T-helper 1 cell treated with Interleukin-12 subunit alpha and Interleukin-12 subunit beta and Interleukin-4 antibody, amounts not matched to agents 30 ng/mL and 1 ng/mL, for 36 hours (primary cell): Measurements from ENCODE around the gene SBDS. TPM values are rescaled to one million over a fixed set of nuclear protein-coding genes. Genes with fewer than 3 reads are reported as not detected.
"Not testable (repeated sequence)": the region's sequence is repeated elsewhere in the genome, so short reads cannot be mapped to it uniquely, and the experiment has no call there.

Experiments used
- intact Hi-C: fragments of 100-400 bp; cut with micrococcal nuclease; formaldehyde crosslinking; loops from one replicate; pipeline ENCODE4 v1.15.1; 2024
- total RNA-seq: library from RNA; stranded (reverse); gene quantifications from 2 replicates; pipeline ENCODE4 v1.2.3, GENCODE V29; 2022

The SBDS gene
- total RNA-seq = 41.6 and 42.4 TPM in 2 replicates

DNA sequence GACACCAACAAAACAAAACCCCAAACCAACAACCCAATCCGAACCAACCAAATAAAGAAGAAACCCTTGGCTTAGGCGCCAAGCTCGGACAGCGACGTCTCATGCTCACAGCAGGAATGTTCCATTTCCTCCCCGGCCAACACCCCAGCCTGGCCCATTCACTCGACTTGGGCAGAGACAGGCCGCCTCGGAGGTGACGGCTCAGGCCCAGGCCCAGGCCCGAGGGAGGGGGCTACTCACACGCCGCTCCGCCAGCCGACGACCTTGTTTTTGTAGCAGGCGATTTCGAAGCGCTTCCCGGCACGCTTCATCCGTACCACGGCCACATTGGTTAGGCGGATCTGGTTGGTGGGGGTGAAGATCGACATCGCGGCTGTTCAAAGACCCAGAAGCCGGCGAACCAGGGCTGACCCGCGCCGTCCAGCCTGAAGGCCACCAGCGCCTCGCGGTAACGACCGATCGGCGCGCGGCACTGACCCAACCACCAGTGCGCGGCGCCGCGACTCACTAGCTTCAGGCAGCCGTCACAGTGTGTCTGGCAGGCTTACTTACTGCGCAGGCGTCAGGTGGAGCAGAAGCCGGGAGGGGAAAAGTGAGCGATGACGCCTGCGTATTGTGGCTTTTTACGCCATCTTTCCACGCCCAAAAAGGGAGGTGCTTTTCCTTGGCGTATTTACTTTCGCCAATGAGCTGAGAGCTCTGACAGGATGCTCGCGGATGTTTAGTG is at the start of gene SBDS:
Gene SBDS (minus strand): TSS at position 537 of the 727 bp plus-strand sequence. CDS start 169 bp downstream, at position 368.
- intact Hi-C loops = loop anchor here (1.0 to 2.0 kb wide), 3 partner anchors 255 to 582 kb away; partner anchors contain the start of gene RABGEF1

DNA sequence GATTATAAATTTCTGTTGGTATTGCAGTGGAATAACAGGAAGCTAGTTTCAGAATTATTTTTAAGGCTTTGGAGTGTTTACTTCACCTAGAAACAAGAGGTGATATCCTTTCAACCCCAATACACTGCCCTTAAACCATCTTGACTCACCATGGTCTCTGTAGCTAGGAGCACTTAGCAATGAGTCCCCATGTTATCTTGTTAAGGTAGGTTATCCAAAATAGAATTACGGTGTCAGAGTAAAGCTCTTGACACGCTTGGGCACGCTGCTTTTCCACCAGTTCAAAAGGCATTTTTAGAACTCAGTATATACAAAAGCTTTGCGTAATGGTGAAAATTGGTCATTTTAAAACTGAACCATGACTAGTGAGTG is 48.2 kb upstream of the SBDS start:
- intact Hi-C loops = loop anchor here (5.0 kb wide), 1 partner anchor 259 kb away; no protein-coding TSS in a partner anchor

DNA sequence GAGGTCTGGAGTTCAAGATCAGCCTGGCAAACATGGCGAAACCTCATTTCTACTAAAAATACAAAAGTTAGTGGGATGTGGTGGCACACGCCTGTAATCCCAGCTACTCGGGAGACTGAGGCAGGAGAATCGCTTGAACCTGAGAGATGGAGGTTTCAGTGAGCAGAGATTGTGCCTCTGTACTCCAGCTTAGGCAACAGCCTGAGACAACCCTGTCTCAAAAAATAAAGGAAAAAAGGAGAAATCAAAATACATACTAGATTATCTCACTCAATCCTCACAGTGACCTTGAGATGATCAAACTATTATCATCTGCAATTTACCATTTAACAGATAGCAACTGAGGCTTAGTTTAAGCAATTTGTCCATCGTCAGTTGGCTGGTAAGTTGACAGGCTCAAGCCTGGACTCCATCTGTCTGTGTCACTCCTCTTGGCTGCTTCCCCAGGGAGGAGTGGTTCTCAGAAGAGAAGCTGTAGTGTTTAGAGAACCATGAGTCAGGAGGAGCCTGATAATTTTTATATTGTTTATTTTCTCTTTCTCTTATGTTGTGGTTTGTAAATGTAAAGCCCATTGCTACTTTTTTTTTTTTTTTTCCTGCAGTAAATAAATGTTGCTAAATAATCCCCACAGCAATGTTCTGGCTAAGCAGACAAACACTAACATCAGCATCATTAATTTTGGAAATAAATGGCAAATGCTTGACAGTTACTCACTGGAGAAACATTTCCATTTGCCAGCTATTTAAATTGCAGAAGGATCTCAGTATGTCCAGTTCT is 47.6 kb upstream of the SBDS start:
- intact Hi-C loops = loop anchor here (5.0 kb wide), 1 partner anchor 259 kb away; no protein-coding TSS in a partner anchor

DNA sequence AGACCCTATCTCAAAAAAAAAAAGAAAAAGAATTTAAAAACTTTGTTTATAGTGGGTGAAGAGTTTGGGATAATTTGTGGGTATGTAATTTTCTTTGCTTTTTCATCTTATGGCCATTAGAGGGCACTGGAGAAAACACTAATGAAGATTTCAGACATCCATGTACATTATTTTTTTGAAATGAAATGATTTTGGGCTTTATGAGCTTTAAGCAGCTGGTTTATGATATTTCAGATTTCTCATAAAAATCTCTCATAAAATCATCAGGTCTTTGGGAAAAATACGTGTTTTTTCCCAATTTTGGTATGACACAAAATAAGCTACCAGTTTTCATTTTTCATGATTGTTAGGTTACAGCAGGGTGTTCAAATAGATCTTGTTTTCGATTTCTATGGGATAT is 45.4 kb upstream of the SBDS start:
- intact Hi-C loops = loop anchor here (5.0 kb wide), 1 partner anchor 261 kb away; no protein-coding TSS in a partner anchor

DNA sequence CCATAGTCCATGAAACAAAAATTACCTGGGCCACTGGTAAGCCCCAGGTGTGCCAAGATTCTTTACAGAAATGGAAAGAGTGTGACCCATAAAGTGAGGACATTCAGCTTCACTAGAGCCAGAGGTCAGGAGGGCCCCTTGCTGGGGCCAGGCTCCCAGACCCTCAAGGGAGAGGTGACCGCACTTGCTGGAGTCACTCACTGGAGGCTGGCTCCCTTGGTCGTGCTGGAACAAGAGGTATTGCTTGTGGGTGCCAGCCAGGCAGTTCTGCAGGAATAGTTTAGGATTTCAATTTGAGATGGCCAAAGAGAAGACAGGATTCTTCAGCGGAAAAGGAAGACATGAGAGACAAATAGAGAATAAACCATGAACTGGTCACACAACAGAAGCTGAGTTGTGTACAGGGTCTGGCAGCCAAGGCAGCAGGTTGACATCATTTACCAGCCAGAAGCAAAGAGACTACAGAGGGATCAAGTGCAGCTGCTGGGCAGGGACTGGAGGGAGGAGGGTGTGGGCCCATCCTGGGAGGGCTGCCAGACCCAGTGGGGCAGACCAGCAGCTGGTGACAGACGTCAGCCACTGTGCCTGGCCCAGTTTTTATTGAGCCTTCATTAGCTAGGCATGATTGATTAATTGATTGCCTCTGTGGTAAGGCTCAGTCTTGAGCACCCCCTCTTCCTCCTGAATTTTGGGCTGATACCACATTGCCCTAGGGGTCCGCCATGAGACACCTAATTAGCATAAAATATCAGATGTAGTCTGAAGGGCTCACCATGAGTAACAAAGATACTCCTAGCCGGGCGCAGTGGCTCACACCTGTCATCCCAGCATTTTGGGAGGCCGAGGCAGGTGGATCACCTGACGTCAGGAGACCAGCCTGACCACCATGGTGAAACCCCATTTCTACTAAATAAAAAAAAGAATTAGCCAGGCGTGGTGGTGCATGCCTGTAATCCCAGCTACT is 41.3 kb upstream of the SBDS start:
- intact Hi-C loops = not testable (repeated sequence)

DNA sequence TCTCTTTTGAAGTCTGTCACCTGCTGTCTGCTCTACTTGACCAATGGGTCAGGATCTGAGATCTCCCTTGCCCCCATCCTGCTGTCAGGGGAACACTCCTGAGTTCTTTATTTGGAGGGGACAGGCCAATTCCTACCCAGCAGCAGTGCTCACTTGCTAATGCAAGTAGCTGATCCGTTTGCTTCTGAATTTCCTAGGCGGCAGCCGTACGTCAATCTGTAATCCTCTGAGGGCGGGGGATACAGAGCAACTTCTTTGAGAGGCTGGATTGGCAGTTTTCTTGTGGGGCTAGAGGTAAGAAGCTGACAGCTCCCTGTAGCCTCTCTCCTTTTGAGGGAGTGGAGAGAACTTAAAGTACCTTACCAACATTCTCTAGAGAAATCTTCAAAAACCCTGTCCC is 37.9 kb upstream of the SBDS start:
- intact Hi-C loops = no loop called here

DNA sequence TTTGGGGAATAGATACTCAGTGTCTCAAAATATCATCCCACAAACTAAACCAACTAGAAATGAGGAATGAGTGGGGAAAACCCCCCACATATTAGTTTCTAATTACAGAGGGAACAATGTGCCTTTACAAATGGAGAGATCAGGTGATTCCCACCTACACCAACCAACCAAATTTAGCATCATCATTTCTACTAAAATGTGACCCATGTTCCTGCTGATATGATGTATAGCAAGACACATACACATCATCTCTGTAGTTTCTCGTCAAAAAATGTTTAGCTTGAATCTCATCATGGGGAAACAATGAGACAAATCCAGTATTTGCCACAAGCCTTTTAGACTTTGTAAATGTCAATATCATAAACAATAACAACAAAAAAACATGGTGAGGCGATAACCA is 36.3 kb upstream of the SBDS start:
- intact Hi-C loops = not testable (repeated sequence)

DNA sequence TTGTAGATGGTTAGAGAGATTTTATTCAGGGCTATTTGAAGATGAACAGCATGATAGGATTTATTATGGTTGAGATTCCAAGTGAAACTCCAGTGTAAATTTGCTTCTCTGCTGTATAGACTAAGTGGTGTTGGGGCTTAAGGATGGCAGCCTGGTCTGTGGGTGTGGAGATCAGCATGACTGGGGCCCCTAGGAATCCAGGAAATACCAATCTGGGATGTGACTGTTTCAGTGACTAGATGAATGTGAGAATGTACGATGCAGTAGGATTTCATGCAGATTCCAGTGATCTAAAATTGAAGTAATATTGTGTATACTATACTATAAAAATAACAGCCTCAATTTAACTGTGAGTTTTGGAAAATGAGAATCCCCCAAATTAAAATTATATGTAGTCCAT is 30.1 kb upstream of the SBDS start:
- intact Hi-C loops = not testable (repeated sequence)

DNA sequence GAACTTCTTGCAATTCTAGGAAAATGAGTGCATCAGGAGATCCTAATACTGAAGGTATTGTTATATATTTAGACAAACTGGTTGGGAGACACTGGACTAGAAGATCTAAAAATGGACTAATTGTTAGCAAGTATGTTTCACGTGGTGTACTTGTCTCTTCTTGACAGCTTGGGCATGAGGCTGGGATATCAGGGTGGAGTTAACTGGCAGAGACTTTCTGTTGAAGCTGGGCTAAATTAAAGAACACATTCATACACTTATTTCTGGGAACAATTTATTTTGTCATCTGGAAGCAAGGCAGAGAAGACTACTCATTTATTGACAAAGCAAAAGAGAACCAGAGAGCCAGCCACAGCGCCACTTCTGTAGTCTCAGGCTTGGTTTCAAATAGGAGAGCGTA is 27.1 kb upstream of the SBDS start:
- intact Hi-C loops = no loop called here

DNA sequence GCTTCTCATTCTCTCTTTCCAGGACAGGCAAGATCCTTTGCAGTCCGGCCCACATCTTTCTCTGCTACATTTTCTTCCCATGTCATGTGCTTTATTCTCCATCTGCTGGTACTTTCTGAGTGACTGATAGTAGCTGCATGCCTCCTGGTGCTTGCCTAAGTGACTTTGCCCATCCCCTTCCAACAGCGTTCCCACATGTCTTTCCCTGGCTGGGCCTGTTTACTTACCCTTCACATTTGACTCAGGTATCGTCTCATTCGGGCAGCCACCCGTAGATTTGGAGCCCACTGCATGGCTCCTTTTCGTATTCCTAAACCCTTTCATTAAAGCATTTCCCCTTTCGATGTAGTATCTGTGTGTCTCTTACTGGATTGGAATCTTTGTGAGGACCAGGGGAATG is 25.9 kb upstream of the SBDS start:
- intact Hi-C loops = no loop called here

DNA sequence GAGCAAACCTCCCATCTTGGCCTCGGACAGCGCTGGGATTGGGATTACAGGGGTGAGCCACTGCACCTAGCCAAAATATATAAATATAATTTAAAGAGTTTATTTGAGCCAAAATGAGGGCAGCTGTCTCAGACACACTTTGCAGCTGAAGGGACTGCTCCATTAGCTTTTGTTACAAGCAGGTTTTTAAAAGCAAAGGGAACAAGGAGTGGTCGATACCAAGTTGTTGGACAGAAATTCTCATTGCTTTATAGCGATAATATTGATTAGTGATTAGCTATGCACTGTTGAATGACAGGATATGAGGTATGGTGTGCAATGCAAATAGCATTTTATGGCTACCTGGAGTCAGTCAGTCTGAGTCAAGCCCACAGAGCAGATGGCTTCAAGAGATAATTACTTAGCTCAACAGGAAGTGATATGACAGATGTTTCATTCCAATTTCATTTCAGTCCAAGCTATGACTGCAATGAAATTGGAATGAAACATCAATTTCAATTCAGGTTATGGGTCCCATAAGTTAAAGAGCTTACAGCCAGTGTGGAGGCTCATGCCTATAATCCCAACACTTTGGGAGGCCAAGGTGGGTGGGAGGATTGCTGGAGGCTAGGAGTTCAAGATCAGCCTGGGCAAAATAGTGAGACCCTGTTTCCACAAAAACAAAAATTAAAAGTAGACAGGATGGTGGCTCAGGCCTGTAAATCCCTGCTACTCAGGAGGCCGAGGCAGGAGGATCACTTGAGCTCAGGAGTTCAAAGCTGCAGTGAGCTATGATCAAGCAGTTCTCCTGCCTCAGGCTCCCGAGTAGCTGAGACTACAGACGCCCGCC is 24.4 kb upstream of the SBDS start:
- intact Hi-C loops = no loop called here

DNA sequence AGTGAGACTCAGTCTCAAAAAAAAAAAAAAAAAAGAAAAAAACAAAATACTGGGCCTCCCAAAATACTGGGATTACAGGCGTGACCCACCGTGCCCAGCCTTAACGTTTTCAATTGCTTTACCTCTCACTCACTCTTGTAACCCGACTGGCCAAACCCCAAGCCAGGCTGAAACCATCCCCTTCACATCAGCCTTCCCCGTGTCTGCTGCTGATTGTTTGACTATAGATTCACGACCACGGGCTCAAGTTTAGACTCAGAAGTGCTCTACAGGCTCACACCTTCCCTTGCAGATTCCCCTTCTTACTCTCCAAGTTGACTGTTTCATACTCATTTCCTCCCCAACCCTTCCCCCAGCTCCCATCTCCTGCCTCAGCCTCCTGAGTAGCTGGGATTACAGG is 23.6 kb upstream of the SBDS start:
- intact Hi-C loops = no loop called here

DNA sequence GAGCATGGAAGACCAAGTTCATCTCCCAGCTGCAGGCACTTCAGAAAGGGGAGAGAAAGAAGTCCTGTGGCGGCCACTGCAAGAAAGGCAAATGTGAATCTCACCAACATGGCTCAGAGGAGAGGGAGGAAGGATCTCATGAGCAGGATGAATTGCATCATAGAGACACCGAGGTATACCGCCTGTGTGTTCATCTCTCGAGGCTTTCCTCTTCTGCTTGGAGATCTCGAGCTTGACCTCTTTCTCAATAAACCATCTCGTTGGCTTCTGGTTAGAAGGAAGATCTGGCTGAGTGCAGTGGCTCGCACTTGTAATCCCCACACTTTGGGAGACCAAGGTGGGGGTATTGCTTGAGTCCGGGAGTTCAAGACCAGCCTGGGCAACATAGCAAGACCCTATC is 22.6 kb upstream of the SBDS start:
- intact Hi-C loops = not testable (repeated sequence)

DNA sequence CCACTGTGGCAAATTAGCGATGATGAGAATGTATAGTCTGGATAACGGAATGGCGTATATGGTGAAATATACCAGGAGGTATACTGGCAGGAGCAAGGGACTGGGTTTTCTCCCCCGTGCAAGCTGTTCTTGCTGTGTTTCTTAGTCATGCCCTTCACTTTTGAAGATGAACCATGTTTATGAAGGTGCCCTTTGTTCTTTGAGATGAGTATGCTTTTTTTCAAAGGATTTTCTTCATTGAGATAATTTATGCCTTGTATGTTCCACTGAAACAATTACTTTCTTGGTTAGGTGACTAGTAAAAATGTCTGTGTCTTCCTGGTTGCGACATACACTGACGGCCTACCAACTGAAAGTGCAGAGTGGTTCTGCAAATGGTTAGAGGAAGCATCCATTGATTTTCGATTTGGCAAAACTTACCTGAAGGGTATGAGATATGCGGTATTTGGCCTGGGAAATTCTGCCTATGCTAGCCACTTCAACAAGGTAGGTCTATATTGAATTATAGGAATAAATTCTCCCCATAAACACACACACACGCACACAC is 18.8 kb upstream of the SBDS start:
- intact Hi-C loops = not testable (repeated sequence)

DNA sequence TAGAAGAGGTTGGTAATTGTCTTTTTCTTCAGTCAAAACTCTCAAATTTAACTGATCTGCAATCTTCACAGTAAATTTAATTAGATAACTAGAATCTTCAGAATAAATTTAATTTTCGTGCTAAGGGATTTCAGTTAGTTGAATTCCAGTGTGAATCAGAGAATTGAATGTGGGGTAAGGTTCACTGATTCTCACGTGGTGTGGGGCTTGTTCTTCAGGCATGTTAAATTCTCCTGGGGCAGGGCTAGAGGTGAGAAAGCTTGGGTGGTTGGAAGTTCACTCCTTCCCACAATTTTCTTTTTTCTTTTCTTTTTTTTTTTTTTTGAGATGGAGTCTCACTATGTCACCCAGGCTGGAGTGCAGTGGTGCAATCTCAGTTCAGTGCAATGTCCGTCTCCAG is 14.3 kb upstream of the SBDS start:
- intact Hi-C loops = not testable (repeated sequence)

DNA sequence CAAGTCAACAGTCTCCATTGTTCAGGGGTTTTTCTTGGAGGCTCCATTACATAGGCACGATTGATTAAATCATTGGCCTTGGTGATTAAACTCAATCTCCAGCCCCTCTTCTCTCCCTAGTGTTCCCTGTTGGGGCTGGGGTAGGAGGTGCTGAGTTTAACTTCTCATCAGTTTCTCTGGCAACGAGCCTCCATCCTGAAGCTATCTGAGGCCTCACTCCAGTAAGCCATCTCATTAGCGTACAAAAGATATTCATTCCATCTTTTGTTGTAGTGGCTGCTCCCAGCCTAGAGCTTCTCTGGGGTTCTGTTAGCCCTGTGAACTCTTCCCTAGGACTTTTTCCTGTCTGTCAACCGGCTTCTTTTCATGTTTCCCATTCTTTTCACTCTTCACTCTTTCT is 12.9 kb upstream of the SBDS start:
- intact Hi-C loops = no loop called here

DNA sequence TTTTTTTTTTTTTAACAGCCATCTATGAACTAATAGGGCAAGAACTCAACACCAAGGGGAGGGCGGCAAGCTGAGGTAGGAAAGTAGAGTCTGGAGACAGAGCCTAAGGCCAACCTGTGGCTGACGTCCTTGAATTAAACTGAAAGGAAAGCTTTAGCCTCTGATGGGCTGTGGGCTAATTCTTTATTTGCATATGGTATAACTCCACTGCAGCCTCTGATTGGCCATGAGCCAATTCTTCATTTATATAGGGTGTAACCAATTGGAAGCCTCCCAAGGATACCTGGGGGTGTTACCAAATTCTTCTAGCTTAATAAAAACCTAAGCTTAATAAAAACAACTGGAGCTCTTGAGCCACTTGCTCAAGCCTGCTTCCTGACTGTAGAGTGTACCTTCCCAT is 11.6 kb upstream of the SBDS start:
- intact Hi-C loops = no loop called here

DNA sequence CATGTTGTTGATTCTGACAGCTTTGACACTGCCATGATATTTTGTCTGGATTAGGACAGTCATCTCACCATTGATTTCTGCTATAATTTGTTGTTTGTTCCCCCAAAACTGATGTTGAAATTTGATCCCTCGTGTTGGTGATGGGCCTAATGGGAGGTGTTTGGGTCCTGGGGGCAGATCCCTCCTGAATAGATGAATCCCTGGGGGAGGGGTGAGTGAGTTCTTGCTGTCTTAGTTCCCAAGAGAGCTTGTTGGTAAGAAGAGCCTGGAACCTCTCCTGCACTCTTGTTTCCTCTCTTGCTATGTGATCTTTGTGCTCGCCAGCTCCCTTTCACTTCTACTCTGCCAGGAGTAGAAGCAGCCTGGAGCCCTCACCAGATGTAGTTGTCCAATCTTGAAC is 8.8 kb upstream of the SBDS start:
- intact Hi-C loops = not testable (repeated sequence)

DNA sequence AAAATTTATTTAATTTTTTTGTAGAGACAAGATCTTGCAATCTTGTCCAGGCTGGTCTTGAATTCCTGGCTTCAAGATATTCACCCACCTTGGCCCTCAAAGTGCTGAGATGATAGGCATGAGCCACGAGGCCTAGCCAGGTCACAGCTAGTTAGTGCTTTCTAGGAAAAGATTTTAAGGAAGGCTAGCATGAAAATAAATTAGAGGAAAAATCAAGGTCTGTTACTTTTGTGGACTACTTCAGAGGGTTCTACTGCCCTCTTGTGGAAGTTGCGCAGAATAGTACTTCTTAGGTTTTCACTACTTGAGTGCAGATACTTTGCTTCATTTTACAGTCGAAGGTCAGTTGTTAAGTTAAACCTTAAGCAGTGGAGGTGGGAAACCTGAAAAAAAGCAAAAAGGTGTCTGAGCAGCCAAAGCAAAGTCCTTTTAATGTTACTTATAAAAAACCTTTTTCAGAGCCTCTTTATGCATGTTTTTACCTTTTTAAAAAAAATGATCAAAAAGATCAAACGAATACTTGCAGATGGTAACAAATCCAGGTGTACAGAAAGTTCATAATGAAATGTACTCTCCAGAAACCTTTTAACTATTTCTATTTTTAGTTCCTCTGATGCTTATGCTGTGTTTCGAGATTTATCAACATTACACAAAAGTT is 5.3 kb upstream of the SBDS start:
- intact Hi-C loops = not testable (repeated sequence)
